Naive B cell (primary cell): ENCODE data around the gene SLC19A1. TPM values are rescaled to one million over a fixed set of nuclear protein-coding genes. Genes with fewer than 3 reads are reported as not detected.
"Not testable (repeated sequence)": the region's sequence is repeated elsewhere in the genome, so short reads cannot be mapped to it uniquely, and the experiment has no call there.

Experiments used
- ATAC-seq, 2 donors: fragments of 150-1000 bp; cut with Tn5 transposase; 2 replicates each; pipeline ENCODE4 v1.10.0; 2021; ENCODE audit warnings: low read depth in 2 of 2, mild to moderate bottlenecking in 2 of 2, moderate library complexity in 2 of 2
- DNase-seq: peaks from one replicate; pipeline ENCODE4 v3.0.0; 2022
- H3K27ac Mint-ChIP-seq, 6 donors: one replicate each; pipeline ENCODE4 v1.8.0; 2020 to 2022; ENCODE audit warnings: mild to moderate bottlenecking in 6 of 6, mixed read lengths in 6 of 6, moderate library complexity in 5 of 6, inconsistent platforms in 2 of 6
- H3K27me3 Mint-ChIP-seq, 3 donors: one replicate each; pipeline ENCODE4 v1.8.0; 2021 to 2022; ENCODE audit warnings: mixed read lengths in 3 of 3, mild to moderate bottlenecking in 1 of 3
- H3K36me3 Mint-ChIP-seq, 2 donors: one replicate each; pipeline ENCODE4 v1.8.0; 2020 to 2022; ENCODE audit warnings: mixed read lengths in 2 of 2, inconsistent platforms in 1 of 2, mild to moderate bottlenecking in 1 of 2
- H3K4me1 Mint-ChIP-seq, 3 donors: one replicate each; pipeline ENCODE4 v1.8.0; 2020 to 2022; ENCODE audit warnings: mixed read lengths in 3 of 3, inconsistent platforms in 1 of 3, mild to moderate bottlenecking in 1 of 3, moderate library complexity in 1 of 3
- H3K4me3 Mint-ChIP-seq, 8 donors: one replicate each; pipeline ENCODE4 v1.8.0; 2020 to 2022; ENCODE audit warnings: mild to moderate bottlenecking in 8 of 8, mixed read lengths in 8 of 8, moderate library complexity in 8 of 8, inconsistent platforms in 2 of 8
- H3K9me3 Mint-ChIP-seq, 7 donors: one replicate each; pipeline ENCODE4 v1.8.0; 2020 to 2022; ENCODE audit warnings: mixed read lengths in 7 of 7, mild to moderate bottlenecking in 5 of 7, inconsistent platforms in 2 of 7, moderate library complexity in 1 of 7
- polyA plus RNA-seq, 6 donors: library from polyadenylated mRNA; unstranded; fragments of 300-500 nt; fragmentation: Illumina TruSeq; gene quantifications; one replicate each; pipeline ENCODE4 v1.2.3, GENCODE V29; 2021; ENCODE audit warnings: low read depth in 6 of 6

Gene SLC19A1
- polyA plus RNA-seq, 6 donors from 2014 or later = 2.9 to 20.0 (median 4.3) TPM

DNA sequence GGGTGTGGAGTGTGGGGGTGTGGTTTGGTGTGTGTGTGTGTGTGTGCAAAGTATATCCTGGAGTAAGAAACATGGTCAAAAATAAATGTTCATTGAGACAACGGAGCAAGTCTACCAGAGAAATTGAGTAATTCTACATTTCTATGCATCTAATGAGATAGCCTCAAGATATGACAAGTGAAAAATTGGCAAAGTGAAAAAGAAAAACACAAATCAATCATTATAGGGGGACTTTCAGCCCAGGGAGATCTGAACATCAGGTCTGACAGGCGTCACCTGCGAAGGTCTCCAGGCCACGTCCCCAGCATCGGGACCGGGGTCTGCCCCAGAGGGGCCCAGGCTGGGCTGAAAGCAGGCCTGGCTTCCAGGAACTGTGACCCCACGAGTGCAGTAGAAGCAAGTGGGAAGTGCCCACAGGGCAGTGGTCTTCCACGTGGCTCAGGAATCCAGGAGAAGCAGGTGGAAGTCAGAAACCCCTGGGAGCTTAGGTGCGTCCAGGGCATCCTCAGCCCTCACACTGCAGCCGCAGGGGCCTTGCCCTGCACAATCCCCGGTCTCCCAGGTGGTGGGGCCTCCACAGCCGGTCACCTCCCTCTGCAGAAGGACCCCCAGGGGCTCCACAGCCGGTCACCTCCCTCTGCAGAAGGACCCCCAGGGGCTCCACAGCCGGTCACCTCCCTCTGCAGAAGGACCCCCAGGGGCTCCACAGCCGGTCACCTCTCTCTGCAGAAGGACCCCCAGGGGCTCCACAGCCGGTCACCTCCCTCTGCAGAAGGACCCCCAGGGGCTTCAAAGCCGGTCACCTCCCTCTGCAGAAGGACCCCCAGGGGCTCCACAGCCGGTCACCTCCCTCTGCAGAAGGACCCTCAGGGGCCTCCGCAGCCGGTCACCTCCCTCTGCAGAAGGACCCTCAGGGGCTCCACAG, 40.9 kb downstream of the SLC19A1 start:
- not testable (repeated sequence) for H3K27ac Mint-ChIP-seq, H3K27me3 Mint-ChIP-seq, H3K4me1 Mint-ChIP-seq, DNase-seq, H3K9me3 Mint-ChIP-seq, ATAC-seq, H3K4me3 Mint-ChIP-seq, H3K36me3 Mint-ChIP-seq

GRCh38 chr21:45499970-45500577, 42.2 kb downstream of the SLC19A1 start:
- H3K4me1 Mint-ChIP-seq = peaks cover 0 to 8% (median 0%) of the 10 kb centered on the region in 3 donors
- no peak for ATAC-seq
- DNase-seq = no peak
- no peak overlapping the region for H3K4me3 Mint-ChIP-seq
- peaks cover 0 to 7% (median 1%) of the 10 kb centered on the region in 7 donors for H3K9me3 Mint-ChIP-seq
- no peak overlapping the region for H3K27ac Mint-ChIP-seq
- H3K27me3 Mint-ChIP-seq = no peaks in the 10 kb centered on the region
- H3K36me3 Mint-ChIP-seq = no peaks in the 10 kb centered on the region

DNA sequence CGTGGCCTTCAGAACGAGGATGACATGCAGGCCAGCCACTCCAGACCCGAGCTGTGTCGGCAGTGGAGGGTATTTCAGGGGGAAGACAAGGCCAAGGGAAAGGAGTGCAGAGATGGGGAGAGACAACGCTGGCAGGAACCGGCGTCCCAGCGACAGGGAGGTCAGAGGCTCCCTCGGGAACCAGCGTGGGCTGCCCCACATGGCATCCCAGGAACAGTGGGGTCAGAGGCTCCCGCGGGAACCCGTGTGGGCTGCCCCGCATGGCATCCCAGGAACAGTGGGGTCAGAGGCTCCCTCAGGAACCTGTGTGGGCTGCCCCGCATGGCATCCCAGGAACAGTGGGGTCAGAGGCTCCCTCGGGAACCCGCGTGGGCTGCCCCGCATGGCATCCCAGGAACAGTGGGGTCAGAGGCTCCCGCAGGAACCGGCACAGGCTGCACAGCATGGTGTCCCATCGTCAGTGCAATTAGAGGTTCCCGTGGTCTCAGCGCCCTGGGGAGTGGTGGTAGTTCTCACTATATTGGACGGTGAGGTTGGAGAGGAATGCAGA, 43.0 kb downstream of the SLC19A1 start:
- Mint-ChIP-seq H3K9me3 (peaks cover 0 to 7% (median 1%) of the 10 kb centered on the region in 7 donors), H3K36me3 (no peaks in the 10 kb centered on the region), H3K27me3 (no peaks in the 10 kb centered on the region), H3K4me1 (peaks cover 0 to 8% (median 0%) of the 10 kb centered on the region in 3 donors), H3K27ac (no peak overlapping the region), H3K4me3 (no peak overlapping the region)
- no peak for ATAC-seq
- DNase-seq = no peak

DNA sequence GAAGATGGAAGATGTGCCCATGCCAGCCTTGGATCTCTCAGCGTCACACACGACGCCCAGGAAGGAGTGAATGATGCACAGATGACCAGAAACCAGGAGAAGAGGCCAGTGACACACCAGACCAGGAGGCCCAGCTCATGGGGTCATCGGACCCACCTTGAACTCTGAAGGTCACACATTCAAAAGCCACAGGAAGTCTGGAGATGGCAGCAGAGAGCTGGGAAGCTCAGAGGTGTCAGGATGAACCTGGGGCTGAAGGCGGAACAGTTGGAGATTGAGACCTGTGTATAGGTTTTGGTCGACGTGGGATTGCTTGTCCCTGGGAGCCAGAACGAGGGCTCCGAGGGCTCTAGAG, 43.6 kb downstream of the SLC19A1 start:
- no peak overlapping the region for H3K4me3 Mint-ChIP-seq
- ATAC-seq = no peak
- no peak for DNase-seq

GRCh38 chr21:45497846-45498645, 44.2 kb downstream of the SLC19A1 start:
- Mint-ChIP-seq H3K27me3 (no peaks in the 10 kb centered on the region), H3K9me3 (peaks cover 0 to 7% (median 1%) of the 10 kb centered on the region in 7 donors), H3K4me3 (no peak overlapping the region), H3K4me1 (peaks cover 0 to 8% (median 0%) of the 10 kb centered on the region in 3 donors), H3K36me3 (no peaks in the 10 kb centered on the region), H3K27ac (no peak overlapping the region)
- ATAC-seq (no peak), DNase-seq (no peak)

More for the DNA sequence above, 43.6 kb downstream of the SLC19A1 start:
- Mint-ChIP-seq H3K9me3 (peaks cover 0 to 7% (median 1%) of the 10 kb centered on the region in 7 donors), H3K4me1 (peaks cover 0 to 8% (median 0%) of the 10 kb centered on the region in 3 donors), H3K36me3 (no peaks in the 10 kb centered on the region), H3K27me3 (no peaks in the 10 kb centered on the region), H3K27ac (peak overlapping the region in 1 of 6 donors; percentile 49)

- no peaks in the 10 kb centered on the region for H3K36me3 Mint-ChIP-seq
- H3K9me3 Mint-ChIP-seq = peaks cover 0 to 1% (median 0%) of the 10 kb centered on the region in 7 donors
- H3K27me3 Mint-ChIP-seq = no peaks in the 10 kb centered on the region
- H3K4me3 Mint-ChIP-seq = no peak overlapping the region
- ATAC-seq = no peak
- DNase-seq = no peak
- peaks cover 0 to 8% (median 0%) of the 10 kb centered on the region in 3 donors for H3K4me1 Mint-ChIP-seq
- no peak overlapping the region for H3K27ac Mint-ChIP-seq
Observed at GRCh38 chr21:45496968-45497845, 45.0 kb downstream of the SLC19A1 start.

- Mint-ChIP-seq H3K9me3 (no peaks in the 10 kb centered on the region), H3K27ac (peak overlapping the region in 1 of 6 donors; percentile 59), H3K4me1 (peaks cover 0 to 8% (median 0%) of the 10 kb centered on the region in 3 donors), H3K27me3 (no peaks in the 10 kb centered on the region), H3K4me3 (no peak overlapping the region), H3K36me3 (no peaks in the 10 kb centered on the region)
- DNase-seq (no peak), ATAC-seq (no peak)
Observed at GRCh38 chr21:45496151-45496967, 45.9 kb downstream of the SLC19A1 start.

DNA sequence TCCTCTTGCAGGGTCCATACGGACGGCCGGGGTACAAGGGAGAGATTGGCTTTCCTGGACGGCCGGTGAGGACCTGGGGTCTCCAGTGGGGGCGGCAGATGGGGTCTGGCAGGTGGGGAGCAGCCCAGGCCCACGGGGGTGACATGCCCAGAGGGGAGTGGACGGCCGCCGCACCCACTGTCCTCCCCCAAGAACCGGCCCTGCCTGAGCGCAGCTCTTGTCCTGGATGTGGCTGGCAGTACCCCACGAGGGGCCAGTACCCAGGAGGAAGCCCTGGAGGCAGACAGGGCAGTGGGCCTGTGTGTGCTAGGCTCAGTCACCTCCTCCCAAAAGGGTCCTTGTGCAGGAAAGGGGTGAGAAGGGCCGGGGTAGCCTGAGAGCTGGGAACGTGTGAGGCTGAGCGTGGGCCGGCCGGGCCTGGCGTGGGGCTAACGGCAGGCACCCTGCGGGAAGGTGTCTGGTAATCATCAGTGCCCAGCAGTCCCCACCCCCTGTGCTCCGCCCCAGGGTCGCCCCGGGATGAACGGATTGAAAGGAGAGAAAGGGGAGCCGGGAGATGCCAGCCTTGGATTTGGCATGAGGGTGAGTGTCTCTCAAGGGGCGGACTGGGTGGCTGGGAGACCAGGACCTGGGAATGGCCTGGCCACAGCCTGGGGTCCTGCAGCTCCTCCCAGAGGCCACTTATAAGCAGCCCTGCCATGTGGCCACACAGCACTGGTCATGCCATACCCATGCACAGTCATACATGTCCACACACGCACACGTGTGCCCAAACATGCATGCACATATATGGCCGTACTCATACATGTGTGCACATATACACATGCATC, 47.2 kb downstream of the SLC19A1 start:
- peaks cover 0 to 7% (median 0%) of the 10 kb centered on the region in 3 donors for H3K4me1 Mint-ChIP-seq
- ATAC-seq (no peak), DNase-seq (no peak)
- H3K27me3 Mint-ChIP-seq = no peaks in the 10 kb centered on the region
- no peaks in the 10 kb centered on the region for H3K9me3 Mint-ChIP-seq
- no peak overlapping the region for H3K4me3 Mint-ChIP-seq
- H3K36me3 Mint-ChIP-seq = no peaks in the 10 kb centered on the region
- peak overlapping the region in 1 of 6 donors; percentile 62 for H3K27ac Mint-ChIP-seq

DNA sequence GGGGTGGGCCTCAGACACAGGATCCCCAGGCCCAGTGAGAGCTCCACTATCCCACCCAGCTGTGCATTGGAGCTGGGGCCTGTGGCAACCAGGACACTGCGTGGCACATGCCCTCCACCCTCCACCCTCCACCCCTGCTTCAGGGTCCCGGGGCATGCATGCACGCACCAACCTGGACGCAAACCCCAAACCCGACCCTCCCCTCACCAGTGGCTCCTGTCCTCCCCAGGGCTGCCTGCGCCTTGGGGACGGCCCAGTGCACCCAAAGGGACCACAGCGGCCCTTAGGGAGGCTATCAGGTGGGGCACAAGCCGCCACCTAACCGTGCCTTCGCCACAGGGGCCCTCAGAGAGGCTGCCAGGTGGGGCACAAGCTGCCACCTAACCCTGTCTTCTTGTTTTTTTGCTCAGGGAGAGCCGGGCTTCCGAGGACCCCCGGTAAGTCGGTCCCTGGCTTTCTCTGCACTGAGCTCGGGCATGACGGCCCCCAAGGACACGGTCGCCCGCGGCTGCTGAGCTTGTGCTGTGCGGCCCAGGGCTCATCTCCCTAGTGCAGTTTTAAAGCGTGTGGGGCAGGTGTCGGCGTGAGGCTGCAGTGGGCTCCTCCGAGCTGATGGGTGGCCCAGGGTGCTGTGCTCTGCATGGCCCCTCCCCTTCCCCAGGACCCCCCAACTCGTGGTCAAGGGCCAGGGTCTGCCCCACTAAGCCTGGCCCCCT, 47.9 kb downstream of the SLC19A1 start:
- no peak for ATAC-seq
- no peaks in the 10 kb centered on the region for H3K4me1 Mint-ChIP-seq
- no peaks in the 10 kb centered on the region for H3K27me3 Mint-ChIP-seq
- DNase-seq = no peak
- H3K36me3 Mint-ChIP-seq = no peaks in the 10 kb centered on the region
- no peak overlapping the region for H3K4me3 Mint-ChIP-seq
- H3K9me3 Mint-ChIP-seq = no peaks in the 10 kb centered on the region
- no peak overlapping the region for H3K27ac Mint-ChIP-seq

GRCh38 chr21:45493401-45494001, 48.7 kb downstream of the SLC19A1 start:
- Mint-ChIP-seq H3K4me3 (no peak overlapping the region), H3K27me3 (no peaks in the 10 kb centered on the region), H3K9me3 (no peaks in the 10 kb centered on the region), H3K27ac (no peak overlapping the region), H3K4me1 (no peaks in the 10 kb centered on the region), H3K36me3 (no peaks in the 10 kb centered on the region)
- ATAC-seq (no peak), DNase-seq (no peak)
